ENCODE results near the gene FASTKD3.

The FASTKD3 gene

GRCh38 chr5:7845557-7845956, 23.3 kb downstream of the FASTKD3 start:
- DNase-seq = no peak

DNA sequence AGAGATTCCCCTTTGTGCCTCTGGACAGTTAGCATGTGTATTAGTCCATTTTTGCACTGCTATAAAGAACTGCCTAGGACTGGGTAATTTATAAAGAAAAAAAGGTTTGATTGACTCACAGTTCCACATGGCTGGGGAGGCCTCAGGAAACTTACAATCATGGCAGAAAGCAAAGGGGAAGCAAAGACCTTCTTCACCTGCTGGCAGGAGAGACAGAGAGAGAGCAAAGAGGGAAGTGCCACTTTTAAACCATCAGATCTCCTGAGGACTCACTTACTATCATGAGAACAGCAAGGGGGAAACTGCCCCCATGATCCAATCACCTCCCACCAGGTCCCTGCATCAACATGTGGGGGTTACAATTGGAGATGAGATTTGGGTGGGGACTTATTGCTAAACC, 23.9 kb downstream of the FASTKD3 start:
- no peak for DNase-seq

DNA sequence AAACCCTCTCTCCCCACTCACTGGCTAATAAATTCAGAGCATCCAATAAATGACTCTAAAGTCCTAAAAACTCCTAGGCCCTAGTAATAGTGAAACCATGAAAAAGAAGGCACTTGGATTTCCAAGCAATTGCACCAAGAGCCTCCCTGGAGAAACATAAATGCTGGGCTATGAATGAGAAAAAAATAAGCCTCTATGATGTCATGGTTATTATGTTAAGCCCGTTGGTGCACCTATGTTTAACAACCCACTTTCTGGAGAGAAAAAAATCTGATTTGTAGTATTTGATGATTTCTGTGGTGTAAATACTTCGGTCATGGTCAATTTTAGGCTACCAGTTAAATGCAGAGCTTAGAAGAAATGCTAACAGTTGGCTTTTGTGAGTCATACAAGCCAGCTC, 26.3 kb downstream of the FASTKD3 start:
- no peak for DNase-seq

DNA sequence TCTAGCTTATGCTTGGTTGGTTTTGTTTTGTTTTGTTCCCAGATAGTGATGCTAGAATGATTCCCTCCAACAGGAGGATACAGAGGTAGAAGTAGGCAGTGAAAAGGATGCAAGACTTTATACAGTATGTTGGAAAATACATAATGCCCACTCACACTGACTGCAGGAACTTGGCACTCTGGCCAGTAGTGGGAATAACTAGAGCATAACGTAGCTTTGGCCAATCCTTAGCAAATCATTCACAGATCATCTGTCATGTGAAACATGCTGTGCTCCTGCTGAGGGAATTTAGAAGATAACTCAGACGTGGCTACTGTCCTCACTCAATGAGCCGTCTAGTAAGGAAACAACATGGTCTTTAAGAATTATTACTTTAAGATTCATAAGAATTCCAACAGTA, 31.4 kb downstream of the FASTKD3 start:
- DNase-seq = no peak

- DNase-seq = no peak
Observed at GRCh38 chr5:7834982-7835381, 33.8 kb downstream of the FASTKD3 start.

GRCh38 chr5:7828269-7828668, 40.6 kb downstream of the FASTKD3 start:
- no peak for DNase-seq

- no peak for DNase-seq
Observed at GRCh38 chr5:7827610-7828009, 41.2 kb downstream of the FASTKD3 start.

- DNase-seq = no peak
Observed at GRCh38 chr5:7825630-7826029, 43.2 kb downstream of the FASTKD3 start.

- DNase-seq = no peak
Observed at GRCh38 chr5:7824995-7825394, 43.8 kb downstream of the FASTKD3 start.

- no peak for DNase-seq
Observed at GRCh38 chr5:7823594-7823993, 45.2 kb downstream of the FASTKD3 start.

- DNase-seq = no peak
Observed at GRCh38 chr5:7822449-7822848, 46.4 kb downstream of the FASTKD3 start.

DNA sequence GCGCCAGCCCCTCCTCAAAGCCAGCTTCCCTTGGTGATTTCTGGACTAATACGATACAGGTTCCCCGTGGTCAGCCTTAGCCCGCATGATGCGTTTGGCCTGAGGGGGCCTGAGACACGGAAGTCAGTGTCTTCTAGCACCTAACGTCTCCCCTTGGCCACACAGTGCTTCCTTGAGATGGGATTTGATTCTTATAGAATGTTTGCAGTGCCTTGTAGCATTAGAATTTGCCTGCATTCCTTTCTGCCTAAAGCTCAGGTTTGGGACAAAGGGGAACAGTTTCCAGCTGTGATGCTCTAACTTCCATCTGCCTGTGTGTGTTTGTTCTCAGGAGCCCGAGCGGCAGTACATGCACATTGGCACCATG, 52.3 kb downstream of the FASTKD3 start:
- DNase-seq = no peak

GRCh38 chr5:7815892-7816534, 52.8 kb downstream of the FASTKD3 start:
- peak; percentile 18 for DNase-seq

GRCh38 chr5:7814816-7815215, 54.0 kb downstream of the FASTKD3 start:
- DNase-seq = no peak

DNA sequence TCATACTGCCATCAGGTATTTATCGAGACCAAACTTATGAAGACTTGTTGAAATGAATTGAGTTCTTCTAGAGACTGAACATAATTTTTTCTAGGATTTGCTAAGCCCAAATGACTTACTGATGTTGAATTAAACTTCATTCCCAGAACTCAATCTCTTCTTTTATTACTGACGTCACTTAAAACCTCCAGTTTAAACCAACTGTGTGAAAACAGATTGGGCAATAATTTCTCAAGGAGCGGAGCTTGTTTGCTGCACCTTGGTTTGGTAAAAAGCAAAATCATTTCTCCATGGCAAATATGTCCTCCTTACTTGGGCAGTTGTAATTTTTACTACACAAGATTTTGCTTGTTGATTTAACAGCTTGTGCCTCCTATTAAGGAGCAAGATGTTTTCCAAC, 55.3 kb downstream of the FASTKD3 start:
- DNase-seq = no peak

- no peak for DNase-seq
Observed at GRCh38 chr5:7813007-7813406, 55.8 kb downstream of the FASTKD3 start.

DNA sequence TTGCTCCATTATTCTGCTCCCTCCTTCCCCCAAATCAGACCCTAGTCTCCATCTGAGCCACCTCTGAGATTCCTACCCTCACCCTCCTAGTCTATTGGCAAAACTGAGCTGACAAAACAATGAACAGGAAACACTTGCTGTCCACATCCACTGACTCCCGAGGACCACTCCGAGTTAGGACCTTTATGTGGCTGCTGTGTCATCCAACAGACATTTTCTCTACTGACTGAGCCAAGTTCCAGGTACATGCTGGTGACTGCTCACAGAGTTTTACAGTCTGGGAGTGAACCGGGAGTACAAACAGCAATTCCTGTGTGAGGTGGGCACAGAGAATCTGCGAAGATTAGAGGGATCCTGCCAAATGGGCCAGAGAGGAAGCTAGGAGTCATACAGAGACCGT, 57.1 kb downstream of the FASTKD3 start:
- no peak for DNase-seq

Data from NCI-H1436 treated with DMSO at 0.1 percent for 48 hours (cell line).